PC-3 (cell line): ENCODE data around the gene CHPF2.

Experiments used
- EZH2 ChIP-seq: fragments of 300-600 bp; sonication (generic); IDR thresholded peaks from one replicate; pipeline ENCODE4 v1.6.1; 2017; ENCODE audit warnings: antibody characterized with exemption, mild to moderate bottlenecking, low read length; ENCODE audit not compliant: unreplicated experiment
- TF ChIP-seq, protein P1 (sequence below): fragments of 300-600 bp; sonication (generic); conservative IDR thresholded peaks from 2 replicates; pipeline ENCODE4 v1.5.1; 2017; ENCODE audit warnings: antibody characterized with exemption, low read depth, mild to moderate bottlenecking, low read length

GRCh38 chr7:151274396-151274795 is 42.1 kb downstream of the CHPF2 start:
- TF ChIP-seq, protein P1, sequence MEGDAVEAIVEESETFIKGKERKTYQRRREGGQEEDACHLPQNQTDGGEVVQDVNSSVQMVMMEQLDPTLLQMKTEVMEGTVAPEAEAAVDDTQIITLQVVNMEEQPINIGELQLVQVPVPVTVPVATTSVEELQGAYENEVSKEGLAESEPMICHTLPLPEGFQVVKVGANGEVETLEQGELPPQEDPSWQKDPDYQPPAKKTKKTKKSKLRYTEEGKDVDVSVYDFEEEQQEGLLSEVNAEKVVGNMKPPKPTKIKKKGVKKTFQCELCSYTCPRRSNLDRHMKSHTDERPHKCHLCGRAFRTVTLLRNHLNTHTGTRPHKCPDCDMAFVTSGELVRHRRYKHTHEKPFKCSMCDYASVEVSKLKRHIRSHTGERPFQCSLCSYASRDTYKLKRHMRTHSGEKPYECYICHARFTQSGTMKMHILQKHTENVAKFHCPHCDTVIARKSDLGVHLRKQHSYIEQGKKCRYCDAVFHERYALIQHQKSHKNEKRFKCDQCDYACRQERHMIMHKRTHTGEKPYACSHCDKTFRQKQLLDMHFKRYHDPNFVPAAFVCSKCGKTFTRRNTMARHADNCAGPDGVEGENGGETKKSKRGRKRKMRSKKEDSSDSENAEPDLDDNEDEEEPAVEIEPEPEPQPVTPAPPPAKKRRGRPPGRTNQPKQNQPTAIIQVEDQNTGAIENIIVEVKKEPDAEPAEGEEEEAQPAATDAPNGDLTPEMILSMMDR: no peak
- TF ChIP-seq EZH2: no peak
